ENCODE results near the gene ZDHHC21.

ZDHHC21 gene

GRCh38 chr9:14652729-14653377 lies 40.4 kb downstream of the ZDHHC21 start:
- TF ChIP-seq, protein P1, sequence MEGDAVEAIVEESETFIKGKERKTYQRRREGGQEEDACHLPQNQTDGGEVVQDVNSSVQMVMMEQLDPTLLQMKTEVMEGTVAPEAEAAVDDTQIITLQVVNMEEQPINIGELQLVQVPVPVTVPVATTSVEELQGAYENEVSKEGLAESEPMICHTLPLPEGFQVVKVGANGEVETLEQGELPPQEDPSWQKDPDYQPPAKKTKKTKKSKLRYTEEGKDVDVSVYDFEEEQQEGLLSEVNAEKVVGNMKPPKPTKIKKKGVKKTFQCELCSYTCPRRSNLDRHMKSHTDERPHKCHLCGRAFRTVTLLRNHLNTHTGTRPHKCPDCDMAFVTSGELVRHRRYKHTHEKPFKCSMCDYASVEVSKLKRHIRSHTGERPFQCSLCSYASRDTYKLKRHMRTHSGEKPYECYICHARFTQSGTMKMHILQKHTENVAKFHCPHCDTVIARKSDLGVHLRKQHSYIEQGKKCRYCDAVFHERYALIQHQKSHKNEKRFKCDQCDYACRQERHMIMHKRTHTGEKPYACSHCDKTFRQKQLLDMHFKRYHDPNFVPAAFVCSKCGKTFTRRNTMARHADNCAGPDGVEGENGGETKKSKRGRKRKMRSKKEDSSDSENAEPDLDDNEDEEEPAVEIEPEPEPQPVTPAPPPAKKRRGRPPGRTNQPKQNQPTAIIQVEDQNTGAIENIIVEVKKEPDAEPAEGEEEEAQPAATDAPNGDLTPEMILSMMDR (IDR thresholded peaks at IDR 0.05; ENCODE audit: control insufficient read depth, insufficient read depth, low read depth, low read length, missing control alignments): peak; percentile 45
- DNase-seq (ENCODE audit: low read depth): no peak
- no peak overlapping the region for H3K4me3 ChIP-seq (ENCODE audit: control insufficient read depth, low read depth, low read length)

GRCh38 chr9:14650596-14650995 lies 42.6 kb downstream of the ZDHHC21 start:
- DNase-seq (ENCODE audit: low read depth): no peak
- H3K4me3 ChIP-seq (ENCODE audit: control insufficient read depth, low read depth, low read length): no peak overlapping the region
- TF ChIP-seq, protein P1 (IDR thresholded peaks at IDR 0.05; ENCODE audit: control insufficient read depth, insufficient read depth, low read depth, low read length, missing control alignments): no peak

GRCh38 chr9:14645648-14646047 lies 47.6 kb downstream of the ZDHHC21 start:
- TF ChIP-seq, protein P1 (IDR thresholded peaks at IDR 0.05; ENCODE audit: control insufficient read depth, insufficient read depth, low read depth, low read length, missing control alignments): no peak
- no peak for DNase-seq (ENCODE audit: low read depth)

DNA sequence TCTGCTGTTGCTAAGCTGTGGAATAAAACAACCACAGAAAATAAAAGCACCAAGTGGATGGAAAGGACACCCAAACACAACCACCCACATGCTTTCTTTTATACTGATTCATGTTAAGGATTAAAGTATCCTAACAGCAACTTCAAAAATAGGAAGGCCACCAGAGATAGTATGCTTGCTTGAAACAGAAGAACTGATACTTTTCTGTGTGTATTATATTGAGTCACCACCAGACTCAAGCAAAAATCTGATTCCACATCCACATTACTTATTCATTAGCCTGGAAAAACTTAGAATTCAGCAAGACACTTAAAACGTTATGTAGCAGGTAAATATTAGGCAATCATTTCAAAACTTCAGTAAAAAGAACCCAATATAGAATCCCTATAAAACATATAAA lies 52.3 kb downstream of the ZDHHC21 start:
- TF ChIP-seq, protein P1 (IDR thresholded peaks at IDR 0.05; ENCODE audit: control insufficient read depth, insufficient read depth, low read depth, low read length, missing control alignments): no peak
- DNase-seq (ENCODE audit: low read depth): no peak
- H3K4me3 ChIP-seq (ENCODE audit: control insufficient read depth, low read depth, low read length): no peak overlapping the region

More at GRCh38 chr9:14645648-14646047, 47.6 kb downstream of the ZDHHC21 start:
- no peak overlapping the region for H3K4me3 ChIP-seq (ENCODE audit: control insufficient read depth, low read depth, low read length)

GRCh38 chr9:14640294-14640693 lies 52.9 kb downstream of the ZDHHC21 start:
- TF ChIP-seq, protein P1 (IDR thresholded peaks at IDR 0.05; ENCODE audit: control insufficient read depth, insufficient read depth, low read depth, low read length, missing control alignments): no peak
- no peak for DNase-seq (ENCODE audit: low read depth)
- no peak overlapping the region for H3K4me3 ChIP-seq (ENCODE audit: control insufficient read depth, low read depth, low read length)

- TF ChIP-seq, protein P1 (IDR thresholded peaks at IDR 0.05; ENCODE audit: control insufficient read depth, insufficient read depth, low read depth, low read length, missing control alignments): no peak
- no peak for DNase-seq (ENCODE audit: low read depth)
- no peak overlapping the region for H3K4me3 ChIP-seq (ENCODE audit: control insufficient read depth, low read depth, low read length)
These were observed 59.2 kb downstream of the ZDHHC21 start for GRCh38 chr9:14633906-14634565.
